Caco-2 (cell line): ENCODE results near the gene OR1N2. TPM values are rescaled to one million over a fixed set of nuclear protein-coding genes. Genes with fewer than 3 reads are reported as not detected.
"Not testable (repeated sequence)": the region's sequence is repeated elsewhere in the genome, so short reads cannot be mapped to it uniquely, and the experiment has no call there.

Source experiments
- BruUV-seq: library from RNA; stranded (reverse); fragments of 400-500 nt; replicated peaks from 2 replicates; lab custom pipeline; 2021; lab: Mats Ljungman, UMichigan
- CTCF ChIA-PET: fragments of 300-600 bp; sonication (Branson Sonifier 250); formaldehyde crosslinking; loops from one replicate; lab custom pipeline; 2022; ENCODE audit warnings: antibody characterized with exemption; lab: Charles Lee
- POLR2A ChIA-PET: fragments of 300-600 bp; sonication (Branson Sonifier 250); formaldehyde crosslinking; loops from one replicate; lab custom pipeline; 2022; ENCODE audit warnings: antibody characterized with exemption; lab: Charles Lee
- DNase-seq, 2 experiments: peaks; one replicate each; pipeline versions ENCODE4 v3.0.0 to v3.0.0-alpha.2; 2020 to 2022
- H3K27me3 ChIP-seq: replicated peaks from 2 replicates; pipeline ENCODE4 v1.6.0; 2011; ENCODE audit warnings: low read length; ENCODE audit not compliant: control insufficient read depth, insufficient read depth
- H3K36me3 ChIP-seq: 2 replicates; pipeline ENCODE4 v1.5.1; 2011; ENCODE audit warnings: low read length; ENCODE audit not compliant: control insufficient read depth, insufficient read depth
- H3K4me1 ChIP-seq: fragments of 250-450 bp; sonication (Bioruptor Pico); 2 replicates; pipeline ENCODE4 v1.5.1; 2020; ENCODE audit warnings: mild to moderate bottlenecking
- H3K4me3 ChIP-seq: 2 replicates; pipeline ENCODE4 v1.5.1; 2011; ENCODE audit warnings: low read depth, mild to moderate bottlenecking, control low read depth, low read length
- H3K9me3 ChIP-seq: fragments of 250-450 bp; sonication (Bioruptor Pico); 2 replicates; pipeline ENCODE4 v1.5.1; 2020; ENCODE audit warnings: mild to moderate bottlenecking, moderate library complexity
- H3K27ac Mint-ChIP-seq: one replicate; pipeline ENCODE4 v1.8.0; 2022; ENCODE audit warnings: mixed read lengths; ENCODE audit not compliant: unreplicated experiment
- H3K27me3 Mint-ChIP-seq: one replicate; pipeline ENCODE4 v1.8.0; 2022; ENCODE audit warnings: mixed read lengths; ENCODE audit not compliant: insufficient read depth, unreplicated experiment
- H3K36me3 Mint-ChIP-seq: one replicate; pipeline ENCODE4 v1.8.0; 2022; ENCODE audit warnings: mild to moderate bottlenecking, mixed read lengths; ENCODE audit not compliant: insufficient read depth, unreplicated experiment
- H3K4me1 Mint-ChIP-seq: one replicate; pipeline ENCODE4 v1.8.0; 2022; ENCODE audit warnings: low read depth, mixed read lengths; ENCODE audit not compliant: unreplicated experiment
- H3K4me3 Mint-ChIP-seq: one replicate; pipeline ENCODE4 v1.8.0; 2022; ENCODE audit warnings: mild to moderate bottlenecking, moderate library complexity, mixed read lengths; ENCODE audit not compliant: unreplicated experiment
- H3K9me3 Mint-ChIP-seq: one replicate; pipeline ENCODE4 v1.8.0; 2022; ENCODE audit warnings: mixed read lengths; ENCODE audit not compliant: unreplicated experiment
- CTCF ChIP-seq, 2 experiments: fragments of 200-600 bp in 1 of 2; IDR thresholded peaks; 1 replicate in 1 of 2; 2 replicates in 1 of 2; pipeline versions ENCODE4 v1.5.1 to v1.8.0; 2011 to 2022; ENCODE audit warnings: antibody characterized with exemption in 1 of 2, control low read depth in 1 of 2, inconsistent platforms in 1 of 2, low read depth in 1 of 2, low read length in 1 of 2, mild to moderate bottlenecking in 1 of 2, moderate library complexity in 1 of 2; ENCODE audit not compliant: insufficient read depth in 1 of 2, severe bottlenecking in 1 of 2, unreplicated experiment in 1 of 2
- intact Hi-C: fragments of 100-400 bp; cut with micrococcal nuclease; formaldehyde crosslinking; loops from one replicate; pipeline ENCODE4 v1.10.0; 2022; ENCODE audit not compliant: unreplicated experiment
- total RNA-seq: library from RNA; stranded (reverse); gene quantifications from 2 replicates; pipeline ENCODE4 v1.2.3, GENCODE V29; 2022

Gene OR1N2
- total RNA-seq, 1 experiment from 2014 or later, result not detected

- H3K9me3 ChIP-seq, result 0 out of 2 replicates have a peak, but pooled peaks cover 3% of the 10 kb centered on the region
- H3K27ac Mint-ChIP-seq, result no peak overlapping the region
- no peaks in the 10 kb centered on the region for H3K4me1 ChIP-seq
- POLR2A ChIA-PET, result no interaction called here
- no peaks in the 10 kb centered on the region for H3K36me3 Mint-ChIP-seq
- H3K36me3 ChIP-seq, result no peaks in the 10 kb centered on the region
- no peaks in the 10 kb centered on the region; the same call in 1 of the 2 replicates for H3K27me3 ChIP-seq
- H3K4me3 Mint-ChIP-seq, result no peak overlapping the region
- CTCF ChIA-PET, result no interaction called here
- H3K4me1 Mint-ChIP-seq, result no peaks in the 10 kb centered on the region
- DNase-seq, result no peak
- H3K9me3 Mint-ChIP-seq, result no peaks in the 10 kb centered on the region
- intact Hi-C loops, result no loop called here
- no TSS peak for BruUV-seq
- no peak overlapping the region for H3K4me3 ChIP-seq
- no peak for TF ChIP-seq CTCF (IDR thresholded peaks at IDR 0.05; ENCODE audit: insufficient read depth in 1 of 2, low read depth in 1 of 2, low read length in 1 of 2, severe bottlenecking in 1 of 2, unreplicated experiment in 1 of 2)
- peaks cover 8% of the 10 kb centered on the region for H3K27me3 Mint-ChIP-seq
Observed at GRCh38 chr9:122572456-122572855, 19.5 kb downstream of the OR1N2 start.

GRCh38 chr9:122579874-122580273 lies 27.0 kb downstream of the OR1N2 start:
- Histone ChIP-seq H3K36me3 (no peaks in the 10 kb centered on the region), H3K9me3 (0 out of 2 replicates have a peak, but pooled peaks cover 3% of the 10 kb centered on the region), H3K4me1 (no peaks in the 10 kb centered on the region), H3K4me3 (no peak overlapping the region), H3K27me3 (no peaks in the 10 kb centered on the region)
- H3K36me3 Mint-ChIP-seq, result no peaks in the 10 kb centered on the region
- BruUV-seq, result no TSS peak
- H3K9me3 Mint-ChIP-seq, result no peaks in the 10 kb centered on the region
- no peaks in the 10 kb centered on the region for H3K4me1 Mint-ChIP-seq
- no peak for DNase-seq
- CTCF ChIA-PET, result no interaction called here
- intact Hi-C loops, result no loop called here
- no peak for TF ChIP-seq CTCF (IDR thresholded peaks at IDR 0.05; ENCODE audit: insufficient read depth in 1 of 2, low read depth in 1 of 2, low read length in 1 of 2, severe bottlenecking in 1 of 2, unreplicated experiment in 1 of 2)
- POLR2A ChIA-PET, result no interaction called here
- no peaks in the 10 kb centered on the region for H3K27me3 Mint-ChIP-seq
- no peak overlapping the region for H3K27ac Mint-ChIP-seq
- H3K4me3 Mint-ChIP-seq, result no peak overlapping the region

GRCh38 chr9:122580360-122580759 lies 27.4 kb downstream of the OR1N2 start:
- H3K27me3 Mint-ChIP-seq, result no peaks in the 10 kb centered on the region
- no peak for DNase-seq
- H3K27me3 ChIP-seq, result no peaks in the 10 kb centered on the region
- TF ChIP-seq CTCF (IDR thresholded peaks at IDR 0.05; ENCODE audit: insufficient read depth in 1 of 2, low read depth in 1 of 2, low read length in 1 of 2, severe bottlenecking in 1 of 2, unreplicated experiment in 1 of 2), result no peak
- 0 out of 2 replicates have a peak, but pooled peaks cover 3% of the 10 kb centered on the region for H3K9me3 ChIP-seq
- ChIA-PET POLR2A (no interaction called here), CTCF (no interaction called here)
- no peaks in the 10 kb centered on the region for H3K36me3 Mint-ChIP-seq
- H3K4me1 Mint-ChIP-seq, result no peaks in the 10 kb centered on the region
- no peaks in the 10 kb centered on the region for H3K4me1 ChIP-seq
- no peak overlapping the region for H3K27ac Mint-ChIP-seq
- H3K4me3 ChIP-seq, result no peak overlapping the region
- no peaks in the 10 kb centered on the region for H3K9me3 Mint-ChIP-seq
- H3K4me3 Mint-ChIP-seq, result no peak overlapping the region
- intact Hi-C loops, result no loop called here
- no peaks in the 10 kb centered on the region for H3K36me3 ChIP-seq
- no TSS peak for BruUV-seq

GRCh38 chr9:122583284-122583683 lies 30.4 kb downstream of the OR1N2 start, which contains the start of gene OR1L8:
Gene OR1L8 (minus strand): TSS chr9:122583384. CDS start chr9:122568477, 14,907 bp downstream.
- H3K9me3 ChIP-seq, CTCF ChIA-PET, H3K27me3 ChIP-seq, H3K9me3 Mint-ChIP-seq, H3K4me3 Mint-ChIP-seq, H3K36me3 ChIP-seq, H3K4me1 Mint-ChIP-seq, POLR2A ChIA-PET, H3K4me1 ChIP-seq, BruUV-seq, DNase-seq, H3K27me3 Mint-ChIP-seq, H3K4me3 ChIP-seq, intact Hi-C loops, H3K27ac Mint-ChIP-seq, H3K36me3 Mint-ChIP-seq: not testable (repeated sequence)
